SK-N-SH (cell line): Measurements from ENCODE around the gene KRTAP1-3. TPM values are rescaled to one million over a fixed set of nuclear protein-coding genes. Genes with fewer than 3 reads are reported as not detected.

Experiments used
- CTCF ChIA-PET: fragments of 300-600, 350-600 bp; formaldehyde crosslinking; extraction: SDS; loops from one replicate; lab custom pipeline; 2021; lab: Yijun Ruan, JAX
- POLR2A ChIA-PET: fragments of 350-600 bp; sonication (Branson Sonifier 250); formaldehyde crosslinking; extraction: SDS; loops from one replicate; lab custom pipeline; 2020; ENCODE audit warnings: antibody characterized with exemption, inconsistent platforms; lab: Yijun Ruan, JAX
- DNase-seq: peaks from one replicate; pipeline ENCODE4 v3.0.0; 2012
- H2AFZ ChIP-seq: fragments of 200-600 bp; sonication (generic); 2 replicates; pipeline ENCODE4 v1.8.1; 2016; ENCODE audit warnings: antibody characterized with exemption, mild to moderate bottlenecking, low read depth
- H3F3A ChIP-seq: fragments of 200-600 bp; sonication (generic); replicated peaks from 2 replicates; pipeline ENCODE3; 2016; ENCODE audit warnings: antibody characterized with exemption, mild to moderate bottlenecking; ENCODE audit not compliant: insufficient read depth
- H3K27ac ChIP-seq, 2 experiments: fragments of 200-500 bp in 1 of 2; fragments of 200-600 bp in 1 of 2; sonication (Bioruptor generic) in 1 of 2; sonication (generic), shearing (Covaris generic) in 1 of 2; 2 replicates each; pipeline versions ENCODE4 v1.5.1 to v1.6.1; 2014 to 2016; ENCODE audit warnings: low read depth in 2 of 2, inconsistent platforms in 1 of 2, low read length in 1 of 2, mild to moderate bottlenecking in 1 of 2, mixed read lengths in 1 of 2
- H3K27me3 ChIP-seq: fragments of 200-600 bp; sonication (generic), shearing (Covaris generic); 2 replicates; pipeline ENCODE4 v1.6.1; 2016; ENCODE audit warnings: mixed run types; ENCODE audit not compliant: insufficient read depth
- H3K36me3 ChIP-seq, 2 experiments: fragments of 200-500 bp in 1 of 2; fragments of 200-600 bp in 1 of 2; sonication (Bioruptor generic) in 1 of 2; sonication (generic) in 1 of 2; replicated peaks in 1 of 2; 2 replicates each; pipeline versions ENCODE3 to v1.5.1; 2014 to 2016; ENCODE audit warnings: low read length in 1 of 2, mild to moderate bottlenecking in 1 of 2; ENCODE audit not compliant: insufficient read depth in 2 of 2, control insufficient read depth in 1 of 2
- H3K4me1 ChIP-seq, 2 experiments: fragments of 200-500 bp in 1 of 2; fragments of 200-600 bp in 1 of 2; sonication (Bioruptor generic) in 1 of 2; sonication (generic), shearing (Covaris generic) in 1 of 2; 2 replicates each; pipeline versions ENCODE4 v1.5.1 to v1.6.1; 2014 to 2016; ENCODE audit warnings: low read depth in 1 of 2, low read length in 1 of 2, mixed run types in 1 of 2; ENCODE audit not compliant: insufficient read depth in 2 of 2, control insufficient read depth in 1 of 2
- H3K4me2 ChIP-seq: fragments of 200-600 bp; sonication (generic), shearing (Covaris generic); 2 replicates; pipeline ENCODE4 v1.6.1; 2017; ENCODE audit warnings: mixed run types
- H3K4me3 ChIP-seq, 2 experiments: fragments of 200-500 bp in 1 of 2; fragments of 200-600 bp in 1 of 2; sonication (Bioruptor generic) in 1 of 2; sonication (generic), shearing (Covaris generic) in 1 of 2; 2 replicates each; pipeline versions ENCODE4 v1.5.1 to v1.8.1; 2014 to 2016; ENCODE audit warnings: low read depth in 2 of 2, inconsistent platforms in 1 of 2, low read length in 1 of 2, mild to moderate bottlenecking in 1 of 2, mixed read lengths in 1 of 2, moderate library complexity in 1 of 2
- H3K79me2 ChIP-seq: fragments of 200-600 bp; sonication (generic); 2 replicates; pipeline ENCODE4 v1.8.1; 2017; ENCODE audit warnings: mild to moderate bottlenecking; ENCODE audit not compliant: insufficient read depth
- H3K9ac ChIP-seq: fragments of 200-600 bp; sonication (generic); 2 replicates; pipeline ENCODE4 v1.6.1; 2017; ENCODE audit warnings: mixed run types
- H3K9me2 ChIP-seq: fragments of 200-600 bp; sonication (generic); 2 replicates; pipeline ENCODE4 v1.6.1; 2017; ENCODE audit warnings: mixed run types
- H3K9me3 ChIP-seq: fragments of 200-600 bp; sonication (generic); 2 replicates; pipeline ENCODE4 v1.6.1; 2017; ENCODE audit warnings: mixed run types, mild to moderate bottlenecking, moderate library complexity
- H4K20me1 ChIP-seq: fragments of 200-600 bp; sonication (generic); 2 replicates; pipeline ENCODE4 v1.6.1; 2017; ENCODE audit warnings: mild to moderate bottlenecking, mixed run types; ENCODE audit not compliant: insufficient read depth
- CTCF ChIP-seq: fragments of 200-600 bp; sonication (generic); IDR thresholded peaks from 2 replicates; pipeline ENCODE4 v1.6.1; 2017; ENCODE audit warnings: antibody characterized with exemption, mild to moderate bottlenecking, moderate library complexity
- FOXJ3 ChIP-seq: sonication (generic); formaldehyde crosslinking; IDR thresholded peaks from 2 replicates; pipeline ENCODE4 v1.5.1; 2020; ENCODE audit warnings: mild to moderate bottlenecking, missing genetic modification reagents
- JUND ChIP-seq: IDR thresholded peaks from 2 replicates; pipeline ENCODE4 v1.4.0; 2012
- PBX3 ChIP-seq: IDR thresholded peaks from 2 replicates; pipeline ENCODE4; 2012
- YY1 ChIP-seq: IDR thresholded peaks from 2 replicates; pipeline ENCODE4 v1.4.0; 2012; ENCODE audit warnings: low read depth, mild to moderate bottlenecking
- WGBS: methylation state at CpG from one replicate; pipeline ENCODE4 v1.1.6; 2017; ENCODE audit warnings: low lambda C conversion rate; 5-methylcytosine and 5-hydroxymethylcytosine counted together
- polyA plus RNA-seq, 3 experiments: library from polyadenylated mRNA; depleted of rRNA; stranded (reverse); fragments of >200 nt; gene quantifications; 2 replicates each; pipeline ENCODE4 v1.2.3, GENCODE V29; 2012
- small RNA-seq, 7 experiments: library from RNA; depleted of rRNA; stranded (forward); fragments of <200 nt; gene quantifications; one replicate each; pipeline ENCODE3, GENCODE V24; 2012

Gene KRTAP1-3
- polyA plus RNA-seq, 1 of the 3 experiments (the other 2 are of a cell fraction) = not detected

GRCh38 chr17:40984226-40984625 is 50.4 kb downstream of the KRTAP1-3 start, which contains the start of gene KRT40:
Gene KRT40, minus strand, starts transcription at chr17:40984326. Its CDS starts 53 bp downstream, at chr17:40984273.
- Histone ChIP-seq H3K4me1 (no peaks in the 10 kb centered on the region; a peak in 1 of 4 replicates), H2AFZ (no peak within 1 kb of the TSS), H3F3A (no peaks in the 10 kb centered on the region), H3K9ac (no peak within 1 kb of the TSS), H3K36me3 (no peaks in the 10 kb centered on the region), H3K27ac (no peak within 1 kb of the TSS), H3K79me2 (no peaks in the 10 kb centered on the region), H4K20me1 (no peaks in the 10 kb centered on the region), H3K9me2 (no peaks in the 10 kb centered on the region; the same call in 1 of the 2 replicates), H3K9me3 (no peaks in the 10 kb centered on the region), H3K4me2 (no peak within 1 kb of the TSS), H3K27me3 (peaks cover 50% of the 10 kb centered on the region; the same call in 1 of the 2 replicates), H3K4me3 (no peak within 1 kb of the TSS)
- POLR2A ChIA-PET = no interaction called here
- WGBS = 12% methylated on average over 3 of the region's 3 CpGs
- no peak for DNase-seq
- TF ChIP-seq CTCF = no peak
- no peak for TF ChIP-seq FOXJ3 (CRISPR knock-in tag)
- no peak for TF ChIP-seq PBX3
- TF ChIP-seq YY1 = no peak
- TF ChIP-seq JUND = no peak
- CTCF ChIA-PET = interaction anchor here (1.1 to 1.4 kb wide), 2 partner anchors 21 to 564 kb away, joined by 4 read pairs; no protein-coding TSS in a partner anchor

Small RNAs within 50 kb of the gene (small RNA-seq; reads per million reads assigned to genes)
- gene KRTAP3-4P = 0 reads per million in 7 experiments

Other genes starting within 250 kb of the KRTAP1-3 start
- not detected in 2 replicates for gene KRT28, start 234.9 kb downstream of the KRTAP1-3 start, polyA plus RNA-seq (2012; rRNA removed)
- 17.1 and 31.6 TPM in 2 replicates for gene KRT10, start 212.3 kb downstream of the KRTAP1-3 start, polyA plus RNA-seq (2012; rRNA removed)
- gene KRT12, start 167.7 kb downstream of the KRTAP1-3 start, polyA plus RNA-seq (2012; rRNA removed) = not detected in 2 replicates
- gene KRT20, start 149.6 kb downstream of the KRTAP1-3 start, polyA plus RNA-seq (2012; rRNA removed) = not detected in 2 replicates
- not detected in 2 replicates for gene KRT23, start 97.2 kb downstream of the KRTAP1-3 start, polyA plus RNA-seq (2012; rRNA removed)
- gene KRT39, start 67.9 kb downstream of the KRTAP1-3 start, polyA plus RNA-seq (2012; rRNA removed) = not detected in 2 replicates
- gene KRT40, start 50.5 kb downstream of the KRTAP1-3 start, polyA plus RNA-seq (2012; rRNA removed) = not detected in 2 replicates
- not detected in 2 replicates for gene KRTAP3-3, start 40.7 kb downstream of the KRTAP1-3 start, polyA plus RNA-seq (2012; rRNA removed)
- gene KRTAP3-2, start 35.0 kb downstream of the KRTAP1-3 start, polyA plus RNA-seq (2012; rRNA removed) = not detected in 2 replicates
- not detected in 2 replicates for gene KRTAP3-1, start 25.7 kb downstream of the KRTAP1-3 start, polyA plus RNA-seq (2012; rRNA removed)
- not detected in 2 replicates for gene KRTAP1-5, start 7.7 kb downstream of the KRTAP1-3 start, polyA plus RNA-seq (2012; rRNA removed)
- not detected in 2 replicates for gene KRTAP1-4, start 4.7 kb downstream of the KRTAP1-3 start, polyA plus RNA-seq (2012; rRNA removed)
- gene KRTAP1-1, start 6.6 kb upstream of the KRTAP1-3 start, polyA plus RNA-seq (2012; rRNA removed) = not detected in 2 replicates
- not detected in 2 replicates for gene KRTAP2-1, start 12.4 kb upstream of the KRTAP1-3 start, polyA plus RNA-seq (2012; rRNA removed)
- gene KRTAP2-2, start 20.4 kb upstream of the KRTAP1-3 start, polyA plus RNA-seq (2012; rRNA removed) = not detected in 2 replicates
- 0.36 and 0.39 TPM in 2 replicates for gene KRTAP2-3, start 25.2 kb upstream of the KRTAP1-3 start, polyA plus RNA-seq (2012; rRNA removed)
- gene KRTAP2-4, start 31.0 kb upstream of the KRTAP1-3 start, polyA plus RNA-seq (2012; rRNA removed) = not detected in 2 replicates
- not detected in 2 replicates for gene KRTAP4-7, start 49.3 kb upstream of the KRTAP1-3 start, polyA plus RNA-seq (2012; rRNA removed)
- not detected in 2 replicates for gene KRTAP4-8, start 63.3 kb upstream of the KRTAP1-3 start, polyA plus RNA-seq (2012; rRNA removed)
- not detected in 2 replicates for gene KRTAP4-16, start 67.3 kb upstream of the KRTAP1-3 start, polyA plus RNA-seq (2012; rRNA removed)
- not detected in 2 replicates for gene KRTAP4-9, start 70.5 kb upstream of the KRTAP1-3 start, polyA plus RNA-seq (2012; rRNA removed)
- gene KRTAP4-11, start 83.5 kb upstream of the KRTAP1-3 start, polyA plus RNA-seq (2012; rRNA removed) = not detected in 2 replicates
- gene KRTAP4-12, start 89.3 kb upstream of the KRTAP1-3 start, polyA plus RNA-seq (2012; rRNA removed) = not detected in 2 replicates
- not detected in 2 replicates for gene KRTAP4-6, start 105.7 kb upstream of the KRTAP1-3 start, polyA plus RNA-seq (2012; rRNA removed)
- not detected in 2 replicates for gene KRTAP4-5, start 115.0 kb upstream of the KRTAP1-3 start, polyA plus RNA-seq (2012; rRNA removed)
- gene KRTAP4-4, start 125.9 kb upstream of the KRTAP1-3 start, polyA plus RNA-seq (2012; rRNA removed) = not detected in 2 replicates
- gene KRTAP4-3, start 133.3 kb upstream of the KRTAP1-3 start, polyA plus RNA-seq (2012; rRNA removed) = not detected in 2 replicates
- not detected in 2 replicates for gene KRTAP4-2, start 143.3 kb upstream of the KRTAP1-3 start, polyA plus RNA-seq (2012; rRNA removed)
- gene KRTAP4-1, start 150.0 kb upstream of the KRTAP1-3 start, polyA plus RNA-seq (2012; rRNA removed) = not detected in 2 replicates
- not detected in 2 replicates for gene KRTAP9-1, start 155.0 kb upstream of the KRTAP1-3 start, polyA plus RNA-seq (2012; rRNA removed)
- gene KRTAP9-2, start 191.8 kb upstream of the KRTAP1-3 start, polyA plus RNA-seq (2012; rRNA removed) = not detected in 2 replicates
- gene KRTAP9-3, start 197.6 kb upstream of the KRTAP1-3 start, polyA plus RNA-seq (2012; rRNA removed) = not detected in 2 replicates
- gene KRTAP9-8, start 203.1 kb upstream of the KRTAP1-3 start, polyA plus RNA-seq (2012; rRNA removed) = not detected in 2 replicates
- not detected in 2 replicates for gene KRTAP9-4, start 214.8 kb upstream of the KRTAP1-3 start, polyA plus RNA-seq (2012; rRNA removed)
- not detected in 2 replicates for gene KRTAP9-9, start 220.5 kb upstream of the KRTAP1-3 start, polyA plus RNA-seq (2012; rRNA removed)
- gene KRTAP9-6, start 230.5 kb upstream of the KRTAP1-3 start, polyA plus RNA-seq (2012; rRNA removed) = not detected in 2 replicates
- not detected in 2 replicates for gene KRTAP9-7, start 240.8 kb upstream of the KRTAP1-3 start, polyA plus RNA-seq (2012; rRNA removed)